CD8-positive, alpha-beta memory T cell (primary cell): ENCODE measurements around the gene ARID1B. TPM values are rescaled to one million over a fixed set of nuclear protein-coding genes. Genes with fewer than 3 reads are reported as not detected.
A peak's percentile ranks its signal among the peaks of the same experiment; 100 is the strongest.

ENCODE experiments used
- CTCF ChIA-PET: fragments of 350-600 bp; sonication (Branson Sonifier 250); formaldehyde crosslinking; loops from one replicate; lab custom pipeline; 2021; ENCODE audit warnings: antibody characterized with exemption; lab: Charles Lee
- POLR2A ChIA-PET: fragments of 350-600 bp; sonication (Branson Sonifier 250); formaldehyde crosslinking; loops from one replicate; lab custom pipeline; 2021; ENCODE audit warnings: antibody characterized with exemption; lab: Charles Lee
- DNase-seq, 5 donors: peaks; one replicate each; pipeline versions ENCODE4 v3.0.0 to v3.0.0-alpha.2; 2020 to 2022; ENCODE audit warnings: mixed read lengths in 1 of 5
- H3K27ac ChIP-seq: one replicate; pipeline ENCODE4 v1.7.0; 2013; ENCODE audit warnings: low read depth, mild to moderate bottlenecking, low read length, moderate library complexity
- H3K27me3 ChIP-seq: 2 replicates; pipeline ENCODE4 v1.7.0; 2013; ENCODE audit warnings: low read length, mild to moderate bottlenecking; ENCODE audit not compliant: insufficient read depth, poor library complexity, severe bottlenecking
- H3K36me3 ChIP-seq: 2 replicates; pipeline ENCODE4 v1.7.0; 2013; ENCODE audit warnings: mild to moderate bottlenecking, low read length, moderate library complexity; ENCODE audit not compliant: insufficient read depth
- H3K4me1 ChIP-seq: 2 replicates; pipeline ENCODE4 v1.7.0; 2013; ENCODE audit warnings: mild to moderate bottlenecking, low read length, moderate library complexity; ENCODE audit not compliant: insufficient read depth
- H3K4me3 ChIP-seq: 2 replicates; pipeline ENCODE4 v1.7.0; 2013; ENCODE audit warnings: mild to moderate bottlenecking, low read length
- H3K9me3 ChIP-seq: 2 replicates; pipeline ENCODE4 v1.7.0; 2013; ENCODE audit warnings: mild to moderate bottlenecking, low read length
- H3K27ac Mint-ChIP-seq, 8 donors: one replicate each; pipeline ENCODE4 v1.8.0; 2020 to 2021; ENCODE audit warnings: mixed read lengths in 8 of 8, mild to moderate bottlenecking in 6 of 8, inconsistent platforms in 3 of 8, moderate library complexity in 3 of 8
- H3K27me3 Mint-ChIP-seq, 2 donors: one replicate each; pipeline ENCODE4 v1.8.0; 2020 to 2021; ENCODE audit warnings: mixed read lengths in 2 of 2, mild to moderate bottlenecking in 1 of 2, moderate library complexity in 1 of 2
- H3K36me3 Mint-ChIP-seq, 3 donors: one replicate each; pipeline ENCODE4 v1.8.0; 2020 to 2021; ENCODE audit warnings: mixed read lengths in 3 of 3, inconsistent platforms in 1 of 3, mild to moderate bottlenecking in 1 of 3
- H3K4me1 Mint-ChIP-seq, 3 donors: one replicate each; pipeline ENCODE4 v1.8.0; 2020 to 2021; ENCODE audit warnings: mixed read lengths in 3 of 3, inconsistent platforms in 1 of 3, mild to moderate bottlenecking in 1 of 3
- H3K4me3 Mint-ChIP-seq, 7 donors: one replicate each; pipeline ENCODE4 v1.8.0; 2020 to 2021; ENCODE audit warnings: mixed read lengths in 7 of 7, mild to moderate bottlenecking in 6 of 7, moderate library complexity in 4 of 7, inconsistent platforms in 2 of 7
- H3K9me3 Mint-ChIP-seq, 5 donors: one replicate each; pipeline ENCODE4 v1.8.0; 2020 to 2022; ENCODE audit warnings: mixed read lengths in 5 of 5, mild to moderate bottlenecking in 3 of 5, moderate library complexity in 2 of 5, inconsistent platforms in 1 of 5
- polyA plus RNA-seq: library from polyadenylated mRNA; unstranded; fragments of 300-500 nt; fragmentation: Illumina TruSeq; gene quantifications from one replicate; pipeline ENCODE4 v1.2.3, GENCODE V29; 2021
- total RNA-seq, 2 experiments: library from RNA; stranded (reverse); gene quantifications; one replicate each; pipeline ENCODE4 v1.2.3, GENCODE V29; 2021

The ARID1B gene
- total and polyA plus RNA-seq, 3 experiments from 2014 or later, result 19.1 to 57.9 (median 53.0) TPM

DNA sequence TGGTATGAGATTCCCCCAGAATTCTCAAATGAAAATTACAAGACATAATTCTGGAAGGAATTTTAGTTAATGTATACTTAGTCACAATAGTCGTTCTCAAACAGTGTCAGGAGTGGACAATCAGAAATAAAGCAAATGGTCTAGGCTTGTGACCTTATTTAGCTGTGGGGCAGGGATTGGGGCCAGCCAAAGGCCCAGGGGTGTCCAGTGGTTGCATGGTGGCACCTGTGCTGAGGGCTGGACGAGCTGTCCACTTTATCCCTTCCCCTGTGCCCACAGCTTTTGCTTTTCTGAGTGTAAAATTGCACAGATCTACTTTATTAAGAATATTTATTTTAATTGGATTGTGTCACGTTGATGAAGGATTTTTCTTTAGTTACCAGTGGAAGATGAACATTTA is 195.0 kb downstream of the ARID1B start:
- Histone ChIP-seq H3K9me3 (no peaks in the 10 kb centered on the region), H3K36me3 (no peaks in the 10 kb centered on the region), H3K4me3 (no peak overlapping the region), H3K27ac (no peak overlapping the region), H3K4me1 (peaks cover 30% of the 10 kb centered on the region), H3K27me3 (no peaks in the 10 kb centered on the region)
- Mint-ChIP-seq H3K4me1 (peaks cover 72 to 92% (median 91%) of the 10 kb centered on the region in 3 donors), H3K27me3 (no peaks in the 10 kb centered on the region), H3K27ac (no peak overlapping the region), H3K36me3 (peaks cover 0 to 2% (median 0%) of the 10 kb centered on the region in 3 donors), H3K4me3 (peak overlapping the region in 1 of 7 donors; percentile 40), H3K9me3 (no peaks in the 10 kb centered on the region)
- ChIA-PET CTCF (no interaction called here), POLR2A (no interaction called here)
- no peak for DNase-seq

DNA sequence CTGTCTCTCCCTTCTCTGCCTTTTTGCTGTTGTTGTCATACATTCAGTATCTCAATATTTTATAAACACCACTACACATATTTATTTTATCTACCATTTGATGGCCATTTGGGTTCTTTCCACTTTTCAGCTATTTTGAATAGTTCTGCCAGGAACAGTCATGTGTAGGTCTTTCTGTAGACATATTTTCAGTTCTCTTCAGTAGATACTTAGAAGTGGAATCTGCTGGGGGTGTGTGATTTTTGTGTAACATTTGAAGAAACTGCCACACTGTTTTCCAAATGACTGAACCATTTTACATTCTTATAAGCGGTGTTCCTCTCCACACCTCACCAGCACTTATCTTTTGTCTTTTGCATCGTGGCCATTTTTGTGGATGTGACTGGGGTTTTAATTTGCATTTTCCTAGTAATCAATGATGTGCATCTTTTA is 197.7 kb downstream of the ARID1B start:
- Histone ChIP-seq H3K9me3 (no peaks in the 10 kb centered on the region), H3K27me3 (no peaks in the 10 kb centered on the region), H3K27ac (no peak overlapping the region), H3K4me3 (no peak overlapping the region), H3K4me1 (peaks cover 37% of the 10 kb centered on the region), H3K36me3 (no peaks in the 10 kb centered on the region)
- ChIA-PET CTCF (no interaction called here), POLR2A (no interaction called here)
- DNase-seq, result no peak
- Mint-ChIP-seq H3K36me3 (peaks cover 0 to 2% (median 0%) of the 10 kb centered on the region in 3 donors), H3K4me3 (peak overlapping the region in 1 of 7 donors; percentile 9), H3K4me1 (peaks cover 74 to 93% (median 91%) of the 10 kb centered on the region in 3 donors), H3K27me3 (no peaks in the 10 kb centered on the region), H3K27ac (peak overlapping the region in 1 of 8 donors; percentile 27), H3K9me3 (no peaks in the 10 kb centered on the region)

DNA sequence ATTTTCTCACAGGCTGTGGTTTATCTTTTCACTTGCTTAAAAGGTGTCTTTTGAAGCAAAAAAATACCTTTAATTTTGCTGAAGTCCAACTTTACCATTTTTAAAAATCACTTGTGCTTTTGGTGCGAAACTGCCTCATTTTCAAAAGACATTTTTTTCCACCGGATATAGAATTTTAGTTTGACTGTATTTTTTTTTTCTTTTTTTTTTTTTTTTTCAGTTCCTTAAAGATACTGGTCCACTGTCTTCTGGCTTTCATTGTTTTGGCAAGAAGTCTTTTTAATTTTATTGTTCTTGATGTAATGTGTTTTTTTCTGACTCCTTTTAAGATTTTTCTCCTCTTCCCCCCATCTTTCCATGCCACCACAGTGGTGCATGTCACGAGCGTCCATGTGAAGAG is 198.2 kb downstream of the ARID1B start:
- Histone ChIP-seq H3K27me3 (no peaks in the 10 kb centered on the region), H3K4me1 (peaks cover 41% of the 10 kb centered on the region), H3K27ac (no peak overlapping the region), H3K36me3 (no peaks in the 10 kb centered on the region), H3K9me3 (no peaks in the 10 kb centered on the region), H3K4me3 (no peak overlapping the region)
- CTCF ChIA-PET, result no interaction called here
- peak overlapping the region in 6 of 7 donors; percentile 62 to 86 (median 72) for H3K4me3 Mint-ChIP-seq
- no peaks in the 10 kb centered on the region for H3K27me3 Mint-ChIP-seq
- H3K4me1 Mint-ChIP-seq, result peaks cover 77 to 96% (median 93%) of the 10 kb centered on the region in 3 donors
- H3K36me3 Mint-ChIP-seq, result peaks cover 0 to 2% (median 0%) of the 10 kb centered on the region in 3 donors
- H3K27ac Mint-ChIP-seq, result peak overlapping the region in 3 of 8 donors; percentile 5 to 42 (median 27)
- H3K9me3 Mint-ChIP-seq, result no peaks in the 10 kb centered on the region
- POLR2A ChIA-PET, result no interaction called here
- no peak for DNase-seq

DNA sequence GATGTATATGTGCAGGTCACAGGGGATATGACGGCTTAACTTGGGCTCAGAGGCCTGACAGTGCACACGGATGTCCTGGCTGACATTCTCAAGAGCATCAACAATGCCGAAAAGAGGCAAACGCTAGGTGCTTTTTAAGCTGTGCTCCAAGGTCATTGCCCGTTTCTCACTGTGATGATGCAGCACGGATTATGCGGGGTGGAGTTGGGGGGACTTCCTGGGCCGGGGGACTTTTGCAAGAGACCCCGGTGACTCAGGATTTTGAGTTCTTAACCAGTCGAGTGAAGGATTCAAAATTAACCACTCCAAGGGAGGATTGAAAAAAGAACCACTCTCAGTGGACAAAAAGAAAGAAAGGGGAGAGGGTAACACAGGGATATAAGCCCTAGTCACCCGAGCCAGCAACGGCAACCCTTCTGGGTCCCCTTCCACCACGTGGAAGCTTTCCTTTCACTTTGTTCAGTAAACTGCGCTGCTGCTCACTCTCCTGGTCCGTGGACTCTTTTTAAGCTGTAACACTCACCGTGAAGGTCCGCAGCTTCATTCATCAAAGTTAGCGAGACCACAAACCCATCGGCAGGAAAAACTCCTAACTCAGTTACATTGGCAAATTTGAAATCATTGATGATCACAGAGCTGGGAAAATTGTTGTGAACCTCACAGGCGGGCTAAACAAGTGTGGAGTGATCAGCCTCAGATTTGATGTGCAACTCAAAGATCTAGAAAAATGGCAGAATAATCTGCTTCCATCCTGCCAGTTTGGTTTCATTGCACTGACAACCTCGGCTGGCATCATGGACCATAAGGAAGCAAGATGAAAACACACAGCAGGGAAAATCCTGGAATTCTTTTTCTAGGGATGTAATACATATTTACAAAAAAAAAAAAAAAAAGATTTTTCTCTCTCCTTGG is 199.3 kb downstream of the ARID1B start:
- POLR2A ChIA-PET, result no interaction called here
- Histone ChIP-seq H3K4me3 (peak overlapping the region; percentile 35), H3K9me3 (no peaks in the 10 kb centered on the region), H3K36me3 (no peaks in the 10 kb centered on the region), H3K27me3 (no peaks in the 10 kb centered on the region), H3K4me1 (peaks cover 48% of the 10 kb centered on the region), H3K27ac (no peak overlapping the region)
- Mint-ChIP-seq H3K4me3 (peak overlapping the region; percentile 62 to 86 (median 73)), H3K36me3 (peaks cover 0 to 2% (median 0%) of the 10 kb centered on the region in 3 donors), H3K4me1 (peaks cover 79 to 96% (median 93%) of the 10 kb centered on the region in 3 donors), H3K27me3 (no peaks in the 10 kb centered on the region), H3K27ac (peak overlapping the region in 5 of 8 donors; percentile 5 to 88 (median 40)), H3K9me3 (no peaks in the 10 kb centered on the region)
- CTCF ChIA-PET, result no interaction called here
- peak in 1 of 5 donors; percentile 22 for DNase-seq

DNA sequence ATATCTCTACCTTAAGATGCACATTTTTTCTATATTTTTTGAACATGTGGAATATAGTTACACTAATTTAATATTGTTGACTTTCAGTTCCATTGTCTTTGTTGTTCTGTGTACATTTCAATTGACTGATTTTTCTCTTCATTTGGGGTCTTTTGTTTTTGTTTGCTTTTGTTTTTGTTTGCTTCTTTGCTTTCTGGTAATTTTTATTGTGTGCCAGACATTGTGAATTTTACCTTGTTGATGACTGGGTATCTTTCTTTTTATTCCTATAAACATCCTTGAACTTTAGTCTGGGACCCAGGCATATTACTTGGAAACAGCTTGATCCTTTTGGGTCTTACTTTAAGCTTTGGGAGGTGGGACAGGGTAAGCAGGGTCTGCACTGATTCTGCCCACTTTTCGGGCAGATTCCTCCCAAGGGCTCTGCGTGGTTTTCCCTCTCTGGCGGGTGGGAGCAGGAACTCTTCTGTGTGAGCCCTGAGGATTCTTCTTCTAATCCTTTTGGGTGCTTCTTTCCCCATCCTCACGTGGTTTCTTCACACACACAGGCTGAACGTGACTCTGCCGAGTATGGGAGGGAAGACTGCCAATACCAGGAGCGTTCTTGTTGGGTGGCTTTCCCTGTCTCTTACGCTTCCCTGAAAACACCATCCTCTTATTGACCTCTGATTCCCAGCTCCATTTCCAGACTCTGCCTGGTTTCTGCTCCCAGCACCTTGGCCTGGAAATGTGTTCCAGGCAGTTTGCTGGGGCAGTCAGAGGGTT is 200.5 kb downstream of the ARID1B start:
- Histone ChIP-seq H3K36me3 (no peaks in the 10 kb centered on the region), H3K4me3 (no peak overlapping the region), H3K27me3 (no peaks in the 10 kb centered on the region), H3K27ac (no peak overlapping the region), H3K4me1 (peaks cover 42% of the 10 kb centered on the region), H3K9me3 (no peaks in the 10 kb centered on the region)
- ChIA-PET POLR2A (no interaction called here), CTCF (no interaction called here)
- no peak for DNase-seq
- H3K9me3 Mint-ChIP-seq, result no peaks in the 10 kb centered on the region
- no peaks in the 10 kb centered on the region for H3K27me3 Mint-ChIP-seq
- peaks cover 79 to 96% (median 93%) of the 10 kb centered on the region in 3 donors for H3K4me1 Mint-ChIP-seq
- H3K27ac Mint-ChIP-seq, result peak overlapping the region in 3 of 8 donors; percentile 3 to 63 (median 35)
- peaks cover 0 to 2% (median 0%) of the 10 kb centered on the region in 3 donors for H3K36me3 Mint-ChIP-seq
- peak overlapping the region in 5 of 7 donors; percentile 13 to 86 (median 49) for H3K4me3 Mint-ChIP-seq

DNA sequence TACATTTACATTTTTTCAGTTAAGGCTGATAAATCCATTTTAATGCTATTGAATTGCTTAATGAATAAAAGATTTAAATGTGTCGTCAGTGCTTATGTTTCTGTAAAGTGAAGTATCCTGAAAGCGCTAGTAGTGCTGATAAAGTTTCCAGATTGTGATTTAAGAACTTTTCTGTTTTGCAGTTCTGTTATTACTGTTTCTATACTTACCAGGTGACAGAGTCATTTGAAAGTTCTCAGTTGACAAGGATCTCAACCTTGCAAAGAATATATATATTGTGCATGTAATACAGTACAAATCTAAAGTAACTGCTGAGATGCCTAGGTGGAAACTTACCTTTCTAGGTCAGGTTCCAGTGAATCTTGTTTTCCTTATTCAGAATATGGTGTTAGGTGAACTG is 201.8 kb downstream of the ARID1B start:
- Histone ChIP-seq H3K27ac (no peak overlapping the region), H3K36me3 (no peaks in the 10 kb centered on the region), H3K4me3 (no peak overlapping the region), H3K9me3 (no peaks in the 10 kb centered on the region), H3K27me3 (no peaks in the 10 kb centered on the region), H3K4me1 (peaks cover 38% of the 10 kb centered on the region)
- Mint-ChIP-seq H3K36me3 (peaks cover 0 to 2% (median 0%) of the 10 kb centered on the region in 3 donors), H3K27me3 (no peaks in the 10 kb centered on the region), H3K4me1 (peaks cover 78 to 95% (median 93%) of the 10 kb centered on the region in 3 donors), H3K27ac (peak overlapping the region in 2 of 8 donors; percentile 17 to 44), H3K9me3 (no peaks in the 10 kb centered on the region), H3K4me3 (peak overlapping the region in 1 of 7 donors; percentile 7)
- DNase-seq, result no peak
- POLR2A ChIA-PET, result no interaction called here
- CTCF ChIA-PET, result no interaction called here

DNA sequence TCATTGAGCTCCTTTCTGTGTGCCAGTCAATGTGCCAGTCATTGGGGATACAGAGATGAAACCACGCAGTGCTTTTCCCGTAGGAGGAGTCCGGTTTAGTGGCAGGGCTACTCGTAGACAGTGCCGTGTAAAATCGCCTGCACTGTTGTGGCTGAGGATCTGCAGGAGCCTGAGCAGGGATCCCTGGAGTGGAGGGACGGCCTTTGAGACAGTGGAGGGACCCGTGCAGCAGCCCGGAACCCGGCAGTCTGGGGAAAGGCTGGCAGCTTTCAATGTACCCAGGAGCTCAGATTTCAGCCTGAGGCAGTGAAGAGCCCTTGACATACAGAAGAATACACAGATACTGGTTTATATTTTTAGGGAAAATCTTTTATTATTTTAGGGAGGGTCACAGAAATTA is 203.3 kb downstream of the ARID1B start:
- Histone ChIP-seq H3K36me3 (no peaks in the 10 kb centered on the region), H3K4me1 (peaks cover 49% of the 10 kb centered on the region), H3K27me3 (no peaks in the 10 kb centered on the region), H3K27ac (no peak overlapping the region), H3K9me3 (no peaks in the 10 kb centered on the region), H3K4me3 (no peak overlapping the region)
- CTCF ChIA-PET, result no interaction called here
- peaks cover 0 to 2% (median 0%) of the 10 kb centered on the region in 3 donors for H3K36me3 Mint-ChIP-seq
- POLR2A ChIA-PET, result no interaction called here
- no peaks in the 10 kb centered on the region for H3K9me3 Mint-ChIP-seq
- no peaks in the 10 kb centered on the region for H3K27me3 Mint-ChIP-seq
- no peak overlapping the region for H3K4me3 Mint-ChIP-seq
- DNase-seq, result no peak
- H3K27ac Mint-ChIP-seq, result no peak overlapping the region
- peaks cover 83 to 95% (median 93%) of the 10 kb centered on the region in 3 donors for H3K4me1 Mint-ChIP-seq
